Measurements from ENCODE around the gene MGST2.

MGST2 gene

DNA sequence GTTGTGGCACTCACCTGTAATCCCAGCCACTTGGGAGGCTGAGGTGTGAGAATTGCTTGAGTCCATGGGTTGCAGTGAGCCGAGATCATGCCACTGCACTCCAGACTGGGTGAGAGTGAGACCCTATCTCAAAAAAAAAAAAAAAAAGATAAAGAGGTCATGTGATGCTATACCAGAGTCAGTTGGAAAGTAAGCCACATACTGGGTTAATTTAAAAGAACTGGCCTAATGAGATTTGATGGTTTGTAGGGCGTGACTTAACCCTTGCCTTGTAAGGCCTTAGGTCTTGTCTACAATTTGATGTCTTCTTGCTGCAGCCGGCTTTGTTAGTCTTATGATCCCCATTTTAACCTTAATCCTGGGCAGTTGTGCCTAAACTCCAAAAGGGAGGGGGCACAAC is 5.2 kb downstream of the MGST2 start:
- TF ChIP-seq CREB1 (IDR thresholded peaks at IDR 0.05; ENCODE audit: low read depth) (no peak), TEAD4 (IDR thresholded peaks at IDR 0.05) (no peak), RAD21 (IDR thresholded peaks at IDR 0.05; ENCODE audit: low read depth) (no peak), TAF1 (IDR thresholded peaks at IDR 0.05; ENCODE audit: low read depth) (no peak), YY1 (IDR thresholded peaks at IDR 0.05; ENCODE audit: low read depth) (no peak), CEBPB (IDR thresholded peaks at IDR 0.05) (no peak), FOXM1 (IDR thresholded peaks at IDR 0.05; ENCODE audit: borderline replicate concordance, low read depth) (no peak), EGR1 (IDR thresholded peaks at IDR 0.05) (no peak), EP300 (IDR thresholded peaks at IDR 0.05; ENCODE audit: borderline replicate concordance) (no peak), TCF12 (IDR thresholded peaks at IDR 0.05; ENCODE audit: low read depth) (no peak), USF1 (IDR thresholded peaks at IDR 0.05) (no peak), ZBTB7A (IDR thresholded peaks at IDR 0.05; ENCODE audit: low read depth) (no peak), NFIC (IDR thresholded peaks at IDR 0.05) (no peak)
- TF ChIP-seq, protein P1, sequence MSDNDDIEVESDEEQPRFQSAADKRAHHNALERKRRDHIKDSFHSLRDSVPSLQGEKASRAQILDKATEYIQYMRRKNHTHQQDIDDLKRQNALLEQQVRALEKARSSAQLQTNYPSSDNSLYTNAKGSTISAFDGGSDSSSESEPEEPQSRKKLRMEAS (IDR thresholded peaks at IDR 0.05): no peak
- TF ChIP-seq, protein P2, sequence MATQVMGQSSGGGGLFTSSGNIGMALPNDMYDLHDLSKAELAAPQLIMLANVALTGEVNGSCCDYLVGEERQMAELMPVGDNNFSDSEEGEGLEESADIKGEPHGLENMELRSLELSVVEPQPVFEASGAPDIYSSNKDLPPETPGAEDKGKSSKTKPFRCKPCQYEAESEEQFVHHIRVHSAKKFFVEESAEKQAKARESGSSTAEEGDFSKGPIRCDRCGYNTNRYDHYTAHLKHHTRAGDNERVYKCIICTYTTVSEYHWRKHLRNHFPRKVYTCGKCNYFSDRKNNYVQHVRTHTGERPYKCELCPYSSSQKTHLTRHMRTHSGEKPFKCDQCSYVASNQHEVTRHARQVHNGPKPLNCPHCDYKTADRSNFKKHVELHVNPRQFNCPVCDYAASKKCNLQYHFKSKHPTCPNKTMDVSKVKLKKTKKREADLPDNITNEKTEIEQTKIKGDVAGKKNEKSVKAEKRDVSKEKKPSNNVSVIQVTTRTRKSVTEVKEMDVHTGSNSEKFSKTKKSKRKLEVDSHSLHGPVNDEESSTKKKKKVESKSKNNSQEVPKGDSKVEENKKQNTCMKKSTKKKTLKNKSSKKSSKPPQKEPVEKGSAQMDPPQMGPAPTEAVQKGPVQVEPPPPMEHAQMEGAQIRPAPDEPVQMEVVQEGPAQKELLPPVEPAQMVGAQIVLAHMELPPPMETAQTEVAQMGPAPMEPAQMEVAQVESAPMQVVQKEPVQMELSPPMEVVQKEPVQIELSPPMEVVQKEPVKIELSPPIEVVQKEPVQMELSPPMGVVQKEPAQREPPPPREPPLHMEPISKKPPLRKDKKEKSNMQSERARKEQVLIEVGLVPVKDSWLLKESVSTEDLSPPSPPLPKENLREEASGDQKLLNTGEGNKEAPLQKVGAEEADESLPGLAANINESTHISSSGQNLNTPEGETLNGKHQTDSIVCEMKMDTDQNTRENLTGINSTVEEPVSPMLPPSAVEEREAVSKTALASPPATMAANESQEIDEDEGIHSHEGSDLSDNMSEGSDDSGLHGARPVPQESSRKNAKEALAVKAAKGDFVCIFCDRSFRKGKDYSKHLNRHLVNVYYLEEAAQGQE (IDR thresholded peaks at IDR 0.05; ENCODE audit: low read depth): no peak

DNA sequence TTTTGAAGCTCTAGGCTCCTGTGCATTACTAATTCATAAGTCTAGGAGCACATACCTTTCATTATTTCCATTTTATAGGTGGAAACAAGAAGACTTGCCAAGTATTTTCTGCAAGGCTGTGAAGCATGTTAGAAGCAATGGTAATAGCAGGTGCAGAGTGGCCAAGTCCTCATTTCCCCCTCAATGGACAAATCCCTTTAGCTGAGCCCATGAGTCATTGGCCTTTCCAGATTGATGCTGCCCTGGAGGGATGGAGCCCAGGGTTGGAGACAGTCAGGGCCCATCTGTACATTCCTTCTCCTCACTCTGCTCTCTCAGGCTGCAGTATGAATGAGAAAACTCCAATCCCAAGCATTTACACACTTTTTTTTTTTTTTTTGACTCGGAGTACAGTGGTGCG is 6.6 kb downstream of the MGST2 start:
- TF ChIP-seq RAD21 (IDR thresholded peaks at IDR 0.05; ENCODE audit: low read depth): no peak
- no peak for TF ChIP-seq FOXM1 (IDR thresholded peaks at IDR 0.05; ENCODE audit: borderline replicate concordance, low read depth)
- TF ChIP-seq, protein P1 (IDR thresholded peaks at IDR 0.05): no peak
- no peak for TF ChIP-seq USF1 (IDR thresholded peaks at IDR 0.05)
- no peak for TF ChIP-seq TEAD4 (IDR thresholded peaks at IDR 0.05)
- TF ChIP-seq EGR1 (IDR thresholded peaks at IDR 0.05): no peak
- no peak for TF ChIP-seq CREB1 (IDR thresholded peaks at IDR 0.05; ENCODE audit: low read depth)
- no peak for TF ChIP-seq EP300 (IDR thresholded peaks at IDR 0.05; ENCODE audit: borderline replicate concordance)
- no peak for TF ChIP-seq TCF12 (IDR thresholded peaks at IDR 0.05; ENCODE audit: low read depth)

GRCh38 chr4:139672732-139673131 is 7.1 kb downstream of the MGST2 start:
- TF ChIP-seq USF1 (IDR thresholded peaks at IDR 0.05): no peak
- TF ChIP-seq CREB1 (IDR thresholded peaks at IDR 0.05; ENCODE audit: low read depth): no peak
- TF ChIP-seq EGR1 (IDR thresholded peaks at IDR 0.05): no peak
- TF ChIP-seq CEBPB (IDR thresholded peaks at IDR 0.05): no peak
- TF ChIP-seq, protein P2 (IDR thresholded peaks at IDR 0.05; ENCODE audit: low read depth): no peak
- TF ChIP-seq ZBTB7A (IDR thresholded peaks at IDR 0.05; ENCODE audit: low read depth): no peak
- no peak for TF ChIP-seq TCF12 (IDR thresholded peaks at IDR 0.05; ENCODE audit: low read depth)
- TF ChIP-seq NFIC (IDR thresholded peaks at IDR 0.05): no peak
- TF ChIP-seq EP300 (IDR thresholded peaks at IDR 0.05; ENCODE audit: borderline replicate concordance): no peak
- TF ChIP-seq, protein P1 (IDR thresholded peaks at IDR 0.05): no peak
- no peak for TF ChIP-seq FOXM1 (IDR thresholded peaks at IDR 0.05; ENCODE audit: borderline replicate concordance, low read depth)
- TF ChIP-seq RAD21 (IDR thresholded peaks at IDR 0.05; ENCODE audit: low read depth): no peak
- no peak for TF ChIP-seq TAF1 (IDR thresholded peaks at IDR 0.05; ENCODE audit: low read depth)
- TF ChIP-seq YY1 (IDR thresholded peaks at IDR 0.05; ENCODE audit: low read depth): no peak

DNA sequence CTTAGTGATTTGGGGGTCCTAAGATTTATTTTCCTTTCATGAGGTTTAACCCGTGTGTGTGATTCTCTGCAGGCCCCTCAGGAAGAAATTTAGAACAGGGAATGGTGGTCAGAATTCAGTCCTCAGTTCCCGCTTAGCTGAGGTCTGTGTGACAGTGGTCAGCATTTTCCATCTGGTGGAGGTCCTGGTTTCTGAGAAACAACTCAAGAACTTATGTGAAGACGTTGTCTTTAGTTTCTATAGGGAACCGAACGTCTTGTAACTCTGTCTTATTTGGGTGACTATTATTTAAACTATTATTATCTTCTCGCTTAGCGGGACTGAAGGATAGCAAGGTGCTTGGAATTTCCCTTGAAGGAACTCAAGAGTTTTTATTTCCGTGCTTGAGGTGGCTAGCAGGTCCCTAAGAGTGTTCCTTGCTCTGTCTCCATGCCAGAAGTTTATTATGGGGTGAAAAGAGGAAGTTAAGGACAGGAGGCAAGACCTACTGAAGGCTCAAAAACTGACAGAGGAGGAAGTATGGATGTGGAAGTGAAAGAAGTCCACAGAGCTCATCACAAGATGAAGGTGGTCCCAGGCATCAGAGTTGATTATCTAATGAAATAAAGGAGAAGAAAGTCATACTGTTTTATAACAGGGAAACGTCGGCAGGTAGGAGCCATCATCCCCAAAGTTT is 9.4 kb downstream of the MGST2 start:
- TF ChIP-seq TCF12 (IDR thresholded peaks at IDR 0.05; ENCODE audit: low read depth) (no peak), USF1 (IDR thresholded peaks at IDR 0.05) (no peak), TAF1 (IDR thresholded peaks at IDR 0.05; ENCODE audit: low read depth) (no peak), RAD21 (IDR thresholded peaks at IDR 0.05; ENCODE audit: low read depth) (no peak), FOXM1 (IDR thresholded peaks at IDR 0.05; ENCODE audit: borderline replicate concordance, low read depth) (no peak), CEBPB (IDR thresholded peaks at IDR 0.05) (no peak), NFIC (IDR thresholded peaks at IDR 0.05) (no peak), EGR1 (IDR thresholded peaks at IDR 0.05) (no peak)
- TF ChIP-seq, protein P1 (IDR thresholded peaks at IDR 0.05): no peak
